Measurements from ENCODE around the gene CABP4. TPM values are rescaled to one million over a fixed set of nuclear protein-coding genes. Genes with fewer than 3 reads are reported as not detected.

The CABP4 gene
- total RNA-seq, 1 experiment from 2014 or later = not detected

GRCh38 chr11:67420646-67421429 is 34.3 kb upstream of the CABP4 start (continued):
- TF ChIP-seq FOXP4 (CRISPR knock-in tag; IDR thresholded peaks at IDR 0.05) (peak; percentile 75), ZBTB21 (CRISPR knock-in tag; IDR thresholded peaks at IDR 0.05; ENCODE audit: borderline replicate concordance) (no peak), CREM (CRISPR knock-in tag; IDR thresholded peaks at IDR 0.05) (peak; percentile 74; the same call in 1 of the 2 replicates), ZNF121 (CRISPR knock-in tag; IDR thresholded peaks at IDR 0.05) (peak; percentile 83), SMAD3 (CRISPR knock-in tag; IDR thresholded peaks at IDR 0.05; ENCODE audit: borderline replicate concordance) (0 out of 2 replicates have a peak, but pooled peaks have one; percentile 45), ZNF671 (CRISPR knock-in tag; IDR thresholded peaks at IDR 0.05) (no peak), ESRRA (CRISPR knock-in tag; IDR thresholded peaks at IDR 0.05; ENCODE audit: borderline replicate concordance) (no peak), PRDM15 (CRISPR knock-in tag; IDR thresholded peaks at IDR 0.05) (peak; percentile 46; the same call in 1 of the 2 replicates), ZNF232 (CRISPR knock-in tag; IDR thresholded peaks at IDR 0.05) (0 out of 2 replicates have a peak, but pooled peaks have one; percentile 63), ETV6 (CRISPR knock-in tag; IDR thresholded peaks at IDR 0.05) (peak; percentile 89; the same call in 1 of the 2 replicates)

GRCh38 chr11:67421430-67422031 is 33.6 kb upstream of the CABP4 start:
- DNase-seq (ENCODE audit: low spot score) (no peak), ATAC-seq (peak; percentile 18)
- TF ChIP-seq HMGXB4 (CRISPR knock-in tag; IDR thresholded peaks at IDR 0.05) (no peak), IRF1 (CRISPR knock-in tag; IDR thresholded peaks at IDR 0.05) (no peak), ERG (CRISPR knock-in tag; IDR thresholded peaks at IDR 0.05) (no peak), PRRX2 (CRISPR knock-in tag; IDR thresholded peaks at IDR 0.05) (no peak), ZNF121 (CRISPR knock-in tag; IDR thresholded peaks at IDR 0.05) (peak; percentile 51; the same call in 1 of the 2 replicates), SMAD4 (CRISPR knock-in tag; IDR thresholded peaks at IDR 0.05) (no peak)
- ChIA-PET POLR2A (interaction anchor here (1.0 to 2.5 kb wide), 4 partner anchors 14 to 47 kb away, joined by 3 to 11 read pairs (median 6); partner anchors contain the start of genes PPP1CA and TMEM134), CTCF (interaction anchor here (1.2 to 4.1 kb wide), 5 partner anchors 19 to 208 kb away, joined by 5 to 45 read pairs (median 10); partner anchors contain the start of genes CLCF1, NUDT8, PPP1CA and TBC1D10C)
- Mint-ChIP-seq H3K27ac (peak overlapping the region; percentile 77), H3K4me1 (peaks cover 13% of the 10 kb centered on the region), H3K27me3 (ENCODE audit: low read depth) (peaks cover 4% of the 10 kb centered on the region; the same call in 1 of the 2 replicates), H3K4me3 (peak overlapping the region; percentile 56), H3K9me3 (no peaks in the 10 kb centered on the region), H3K36me3 (no peaks in the 10 kb centered on the region)
